GM18907 (cell line): ENCODE results near the gene RMRP.
"Not testable (repeated sequence)": the region's sequence is repeated elsewhere in the genome, so short reads cannot be mapped to it uniquely, and the experiment has no call there.

ENCODE experiments used
- ATAC-seq: cut with Tn5 transposase; IDR thresholded peaks from one replicate; pipeline ENCODE4 v1.9.1; 2021; ENCODE audit warnings: mild to moderate bottlenecking, moderate library complexity; ENCODE audit not compliant: unreplicated experiment

Gene RMRP

DNA sequence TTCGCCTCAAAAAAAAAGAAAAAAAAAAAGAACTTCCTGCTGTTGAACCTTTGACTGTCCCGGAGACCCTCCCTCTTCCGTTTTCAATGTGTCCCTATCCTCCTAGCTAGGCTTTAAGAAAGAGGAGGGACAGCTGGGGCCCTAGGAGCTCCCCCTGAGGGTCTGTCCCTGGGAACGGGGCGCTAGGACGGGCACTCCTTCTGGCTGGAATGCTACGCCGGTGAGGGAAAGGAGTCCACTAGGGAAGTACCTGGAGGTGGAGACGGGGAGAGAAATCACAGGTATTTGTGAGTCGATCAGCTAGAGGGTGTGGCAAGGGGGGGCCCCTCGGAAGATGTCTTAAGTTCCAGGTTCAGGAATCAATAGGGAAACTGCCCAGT lies 11.7 kb downstream of the RMRP start:
- ATAC-seq: peak; percentile 1

DNA sequence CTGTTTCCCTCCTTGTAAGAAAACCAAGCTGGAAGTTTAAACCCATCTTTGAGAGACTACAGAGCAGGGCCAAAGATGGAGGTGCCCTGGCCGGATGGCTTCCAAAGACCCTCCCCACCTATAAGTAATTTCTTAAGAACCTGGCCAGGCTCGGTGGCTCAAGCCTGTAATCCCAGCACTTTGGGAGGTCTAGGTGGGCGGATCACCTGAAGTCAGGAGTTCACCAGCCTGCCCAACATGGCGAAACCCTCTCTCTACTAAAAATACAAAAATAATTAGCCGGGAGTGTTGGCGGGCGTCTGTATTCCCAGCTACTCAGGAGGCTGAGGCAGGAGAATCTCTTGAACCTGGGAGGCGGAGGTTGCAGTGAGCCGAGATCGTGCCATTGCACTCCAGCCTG lies 12.1 kb downstream of the RMRP start:
- ATAC-seq: not testable (repeated sequence)

DNA sequence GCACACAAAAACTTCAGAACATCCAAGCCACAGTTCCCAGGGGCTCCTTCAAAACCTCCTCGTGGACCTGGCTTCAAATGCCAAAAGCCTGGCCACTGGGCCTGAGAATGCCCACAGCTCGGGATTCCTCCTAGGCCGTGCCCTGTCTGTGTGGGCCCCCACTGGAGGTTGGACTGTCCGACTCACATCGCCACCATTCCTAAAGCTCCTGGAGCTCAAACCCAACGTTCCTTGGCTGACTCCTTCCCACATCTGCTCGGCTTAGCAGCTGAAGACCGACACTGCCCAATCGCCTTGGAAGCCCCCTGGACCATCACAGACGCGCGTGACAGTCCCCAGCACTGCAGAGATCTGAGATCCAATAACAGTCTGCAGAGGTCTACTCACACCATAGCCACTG lies 14.8 kb downstream of the RMRP start:
- ATAC-seq: no peak

DNA sequence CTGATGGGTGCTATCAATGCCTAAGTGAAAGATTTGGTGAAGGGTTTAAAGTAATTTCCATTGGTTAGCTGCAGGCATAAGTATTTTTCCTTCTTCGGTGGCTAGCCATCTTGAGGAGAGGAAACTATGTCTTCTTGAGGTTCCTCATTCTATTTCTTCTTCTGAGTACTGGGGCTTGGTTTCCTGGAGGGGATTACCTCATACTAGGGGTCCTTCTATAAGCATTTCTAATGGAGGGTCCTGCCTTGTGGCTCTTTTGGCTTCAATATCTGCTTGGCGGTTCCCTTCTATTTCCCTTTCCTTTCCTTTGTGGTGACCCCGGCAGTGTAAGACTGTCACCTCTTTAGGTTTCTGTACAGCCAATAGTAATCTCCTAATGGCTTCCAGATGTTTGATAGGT lies 16.3 kb downstream of the RMRP start:
- ATAC-seq: not testable (repeated sequence)

DNA sequence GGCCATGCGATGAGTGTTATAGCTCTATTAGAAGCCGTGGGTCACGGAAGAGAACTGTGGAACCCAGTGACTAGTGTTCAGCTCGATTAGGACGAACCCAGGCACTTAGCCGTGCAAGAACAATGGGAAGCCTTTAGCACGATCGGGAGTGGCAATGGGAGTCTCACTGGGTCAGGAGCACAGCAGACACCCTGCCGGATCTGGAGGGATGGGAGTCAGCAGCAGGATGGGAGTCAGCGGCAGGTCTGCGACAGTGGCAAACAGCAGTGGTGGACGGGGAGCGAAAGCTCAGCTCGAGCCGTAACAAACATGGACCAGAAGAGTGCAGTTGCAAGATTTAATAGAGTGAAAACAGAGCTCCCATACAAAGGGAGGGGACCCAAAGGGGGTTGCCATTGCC lies 17.4 kb downstream of the RMRP start:
- not testable (repeated sequence) for ATAC-seq

DNA sequence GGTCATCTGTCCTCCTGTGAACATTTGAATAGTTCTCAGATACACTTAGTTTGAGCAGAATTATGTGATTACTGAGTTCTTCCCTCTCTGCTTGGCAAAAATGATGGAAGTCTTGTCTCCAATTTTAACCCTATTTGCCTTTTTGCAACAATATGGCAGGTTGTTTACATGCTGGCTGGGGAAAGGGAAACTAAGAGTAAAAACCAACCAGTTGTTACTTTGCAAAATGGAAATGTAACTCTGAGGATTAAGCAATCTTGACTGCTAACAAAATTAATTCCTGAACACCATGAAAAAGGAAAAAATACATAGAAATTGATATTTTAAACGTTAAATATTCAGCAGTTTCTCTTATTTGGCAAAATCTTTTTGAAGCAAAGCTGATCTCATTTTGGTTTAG lies 18.2 kb downstream of the RMRP start:
- no peak for ATAC-seq

DNA sequence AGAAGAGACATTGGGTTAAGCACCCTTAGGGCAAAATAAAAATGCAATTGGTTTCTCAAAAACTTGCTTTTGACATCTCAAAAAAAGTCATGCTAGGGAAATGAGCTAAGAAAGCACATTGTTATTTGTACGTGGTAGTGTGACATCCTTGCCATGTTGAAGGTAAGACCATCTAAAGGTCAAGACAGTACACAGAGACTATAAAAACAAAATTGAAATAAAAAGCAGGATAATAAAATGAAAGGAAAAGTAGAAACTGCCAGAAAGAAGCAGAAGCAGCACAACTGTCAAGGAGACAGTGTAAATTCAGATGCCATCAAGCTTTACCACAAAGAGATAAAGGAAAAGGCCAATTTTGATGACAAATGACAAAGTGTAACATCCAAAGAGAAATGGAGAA lies 18.6 kb downstream of the RMRP start:
- not testable (repeated sequence) for ATAC-seq

DNA sequence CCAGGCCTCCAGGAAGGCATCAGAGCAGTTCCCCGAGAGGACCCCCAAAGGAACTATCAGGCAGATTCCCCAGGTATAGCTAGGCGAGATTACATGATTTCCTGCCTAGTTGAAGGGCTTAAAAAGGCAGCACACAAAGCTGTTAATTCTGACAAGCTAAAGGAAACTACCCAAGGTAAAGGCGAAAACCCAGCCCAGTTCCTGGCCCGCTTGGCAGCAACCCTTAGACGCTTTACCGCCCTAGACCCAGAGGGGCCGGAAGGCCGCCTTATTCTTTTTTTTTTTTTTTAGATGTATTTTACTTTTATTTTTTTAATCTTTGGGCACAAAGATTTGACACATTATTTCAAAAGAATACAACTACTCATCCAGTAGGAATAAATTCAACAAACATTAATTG lies 19.1 kb downstream of the RMRP start:
- not testable (repeated sequence) for ATAC-seq

DNA sequence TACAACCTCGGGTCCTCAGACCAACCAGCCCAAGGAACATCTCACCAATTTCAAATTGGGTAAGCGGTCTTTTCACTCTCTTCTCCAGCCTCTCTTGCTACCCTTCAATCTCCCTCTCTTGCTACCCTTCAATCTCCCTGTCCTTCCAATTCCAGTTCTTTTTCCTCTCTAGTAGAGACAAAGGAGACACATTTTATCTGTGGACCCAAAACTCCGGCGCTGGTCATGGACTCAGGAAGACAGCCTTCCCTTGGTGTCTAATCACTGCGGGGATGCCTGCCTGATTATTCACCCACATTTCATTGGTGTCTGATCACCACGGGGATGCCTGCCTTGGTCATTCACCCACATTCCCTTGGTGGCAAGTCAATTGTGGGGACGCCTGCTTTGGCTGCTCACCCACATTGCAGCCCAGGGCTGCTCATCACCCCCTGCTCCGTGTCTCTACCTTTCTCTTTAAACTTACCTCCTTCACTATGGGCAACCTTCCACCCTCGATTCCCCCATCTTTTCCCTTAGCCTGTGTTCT lies 20.3 kb downstream of the RMRP start:
- not testable (repeated sequence) for ATAC-seq

DNA sequence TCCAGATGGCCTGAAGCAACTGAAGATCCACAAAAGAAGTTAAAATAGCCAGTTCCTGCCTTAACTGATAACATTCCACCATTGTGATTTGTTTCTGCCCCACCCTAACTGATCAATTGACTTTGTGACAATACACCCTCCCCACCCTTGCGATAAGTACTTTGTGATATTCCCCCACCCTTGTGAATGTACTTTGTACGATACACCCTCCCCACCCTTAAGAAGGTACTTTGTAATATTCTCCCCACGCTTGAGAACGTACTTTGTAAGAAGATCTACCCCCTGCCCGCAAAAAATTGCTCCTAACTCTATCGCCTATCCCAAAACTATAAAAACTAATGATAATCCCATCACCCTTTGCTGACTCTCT lies 21.0 kb downstream of the RMRP start:
- not testable (repeated sequence) for ATAC-seq

DNA sequence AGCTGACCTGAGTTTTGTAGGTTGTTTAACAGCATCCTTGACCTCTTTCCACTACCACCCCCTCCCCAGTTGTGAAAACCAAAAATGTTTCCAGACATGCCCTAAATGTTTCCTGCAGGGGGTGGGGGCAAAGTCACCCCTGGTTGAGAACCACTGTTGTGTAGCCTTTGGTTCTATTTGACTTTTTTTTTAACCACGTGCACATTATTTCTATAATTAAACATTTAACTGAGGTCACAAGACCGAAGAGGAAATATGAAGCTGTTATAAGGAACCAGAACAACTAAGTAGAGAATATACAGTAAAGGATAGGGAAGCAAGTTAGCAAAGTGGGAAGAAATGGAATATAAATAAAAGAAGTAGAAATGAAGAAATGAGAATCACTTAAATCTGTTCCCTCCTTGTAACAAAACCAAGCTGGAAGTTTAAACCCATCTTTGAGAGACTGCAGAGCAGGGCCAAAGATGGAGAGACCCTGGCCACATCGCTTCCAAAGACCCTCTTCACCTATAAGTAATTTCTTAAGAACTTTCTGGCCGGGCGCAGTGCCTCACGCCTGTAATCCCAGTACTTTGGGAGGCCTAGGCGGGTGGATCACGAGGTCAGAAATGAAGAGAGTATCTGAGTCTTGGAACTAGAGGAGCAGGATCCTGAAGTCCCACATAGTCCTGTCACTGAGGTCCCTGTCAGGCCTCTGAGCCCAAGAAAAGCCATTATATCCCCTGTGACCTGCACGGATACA lies 21.5 kb downstream of the RMRP start:
- ATAC-seq: no peak

DNA sequence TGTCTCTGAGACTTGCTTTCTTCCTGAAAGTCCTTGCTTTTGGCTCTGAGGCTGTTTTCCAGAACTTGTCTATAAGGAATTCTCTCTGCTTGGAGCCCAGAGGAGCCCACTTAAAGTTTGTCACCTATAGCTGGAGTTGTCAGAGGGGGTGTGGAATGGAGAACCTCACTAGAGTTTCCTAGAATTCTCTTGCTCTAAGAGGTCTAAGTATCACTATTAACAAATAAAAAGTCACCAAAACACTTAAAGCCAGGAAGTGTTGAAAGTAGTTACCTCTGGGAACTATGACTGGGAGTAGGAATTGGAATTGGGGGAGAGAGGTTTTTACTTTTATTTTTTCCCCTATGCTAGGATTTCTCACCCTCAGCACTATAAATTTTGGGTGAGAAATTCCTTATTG lies 22.1 kb downstream of the RMRP start:
- no peak for ATAC-seq

DNA sequence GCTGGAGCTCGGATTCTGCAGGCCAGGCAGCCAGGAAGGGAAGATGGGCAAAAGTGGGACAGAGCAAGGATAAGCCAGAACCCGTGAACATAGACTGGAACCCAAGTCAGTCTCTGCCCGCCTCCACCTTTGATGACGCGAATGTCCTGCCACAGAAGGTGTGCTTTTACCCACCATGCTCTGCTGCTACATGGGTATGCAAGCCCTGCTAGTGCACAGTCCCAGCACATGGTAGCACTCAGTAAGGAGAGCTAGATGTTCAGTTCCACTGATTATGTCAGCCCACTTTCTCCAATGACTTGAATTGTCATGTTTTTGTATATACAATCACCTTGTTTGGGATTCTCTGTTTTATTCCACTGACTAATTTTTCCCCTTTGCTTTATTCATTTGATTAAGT lies 28.2 kb downstream of the RMRP start:
- ATAC-seq: no peak

DNA sequence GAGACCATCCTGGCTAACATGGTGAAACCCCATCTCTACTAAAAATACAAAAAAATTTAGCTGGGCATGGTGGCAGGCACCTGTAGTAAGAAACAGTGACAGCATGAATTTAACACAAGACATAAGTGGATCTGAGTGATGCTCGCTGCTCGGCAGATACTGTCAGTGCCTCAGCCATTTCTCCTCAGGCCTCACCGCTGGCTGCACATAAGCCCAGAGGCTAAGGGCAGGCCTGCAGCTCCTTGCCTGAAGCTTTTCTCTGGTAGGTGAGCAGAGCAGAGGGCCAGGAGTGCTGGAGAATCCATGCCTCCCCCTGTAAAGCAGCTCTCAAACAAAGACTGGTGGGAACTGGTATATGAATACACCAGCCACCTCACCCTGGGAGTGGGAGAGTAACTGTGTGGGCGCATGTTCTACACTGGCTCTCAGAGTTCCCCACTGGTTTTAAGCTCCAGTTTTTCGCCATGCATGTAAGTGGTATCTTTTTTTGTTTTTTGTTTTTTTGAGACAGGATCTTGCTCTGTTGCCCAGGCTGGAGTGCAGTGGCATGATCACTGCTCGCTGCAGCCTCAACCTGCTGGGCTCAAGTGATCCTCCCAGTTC lies 29.3 kb downstream of the RMRP start:
- ATAC-seq: no peak

DNA sequence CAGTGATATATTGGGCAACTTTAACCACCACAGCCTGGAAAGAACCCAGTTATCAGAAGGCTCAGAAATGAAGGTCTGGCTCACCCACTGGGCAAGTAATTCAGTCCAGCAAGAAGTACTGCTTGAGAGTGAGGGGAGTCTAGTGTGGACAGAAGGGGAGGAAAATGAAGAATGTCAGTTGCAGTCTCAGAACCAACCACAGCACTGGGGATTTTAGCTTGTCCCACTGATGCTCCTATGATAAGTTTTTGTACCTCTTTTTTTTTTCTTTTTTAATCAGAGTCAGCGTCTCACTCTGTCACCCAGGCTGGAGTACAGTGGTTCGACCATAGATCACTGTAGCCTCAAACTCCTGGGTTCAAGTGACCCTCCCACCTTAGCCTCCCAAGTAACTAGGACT lies 30.2 kb downstream of the RMRP start:
- no peak for ATAC-seq

DNA sequence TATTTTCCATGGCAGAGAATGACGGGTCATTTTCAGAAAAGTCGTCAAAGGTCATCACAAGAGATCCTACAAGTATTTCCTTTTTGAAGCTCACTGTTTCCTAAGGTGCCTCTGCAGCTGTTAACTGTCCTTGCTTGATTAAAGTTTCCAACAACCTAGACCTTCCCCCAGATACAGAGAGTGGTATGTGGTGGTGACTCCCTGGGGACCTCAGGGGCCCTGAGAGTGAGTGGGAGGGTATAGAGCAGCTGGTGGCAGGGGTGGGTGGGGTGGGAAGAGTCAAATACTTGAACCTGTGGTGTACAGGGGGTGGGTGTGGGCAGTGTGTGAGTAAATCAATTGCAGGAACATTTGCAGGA lies 38.0 kb downstream of the RMRP start:
- peak; percentile 64 for ATAC-seq

DNA sequence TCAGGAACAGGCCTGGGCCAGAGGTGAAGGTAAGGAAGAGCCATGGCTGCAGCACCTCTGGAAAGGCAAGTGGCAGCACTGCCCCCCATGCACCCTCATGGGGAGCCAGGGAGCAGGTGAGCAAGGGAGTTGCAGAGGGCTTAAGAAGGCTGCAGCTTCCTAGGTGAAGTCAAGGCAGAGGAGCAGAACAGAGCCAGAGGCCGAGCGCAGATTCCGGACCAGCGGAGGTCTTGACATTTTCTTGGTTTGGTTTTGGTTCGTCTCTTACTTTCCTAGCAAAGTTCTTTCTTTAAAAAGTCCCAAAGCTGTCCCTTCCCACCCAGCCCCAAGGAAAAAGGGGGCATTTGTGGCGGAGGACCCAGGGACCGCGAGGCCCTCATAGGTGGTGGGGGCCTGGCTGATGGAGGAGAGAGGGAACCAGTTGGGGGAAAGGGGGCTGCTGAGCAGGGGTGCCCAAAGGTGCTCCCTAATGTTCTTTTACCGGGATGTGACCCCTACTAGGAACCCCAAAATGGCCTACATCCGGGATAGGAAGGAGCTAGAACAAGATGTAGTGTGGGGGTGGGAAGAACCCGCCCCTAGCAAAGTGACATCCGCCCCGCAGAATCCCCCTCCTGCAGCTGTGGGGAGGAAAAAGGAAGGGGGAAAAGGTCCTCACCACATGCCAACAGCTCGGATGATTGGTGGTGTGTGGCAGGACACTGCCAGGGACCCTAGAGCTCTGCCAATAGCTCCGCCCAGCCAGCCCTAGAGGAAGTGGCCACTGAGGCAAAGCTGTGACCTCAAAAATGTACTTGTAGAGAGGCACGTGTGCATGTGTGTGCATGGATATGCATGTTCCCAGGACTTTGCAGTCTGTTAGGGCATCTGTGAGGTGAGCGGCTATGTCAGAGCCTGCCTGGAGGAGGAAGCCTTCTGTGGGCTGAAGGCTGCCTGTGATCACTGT lies 38.7 kb downstream of the RMRP start:
- peak; percentile 71 for ATAC-seq

DNA sequence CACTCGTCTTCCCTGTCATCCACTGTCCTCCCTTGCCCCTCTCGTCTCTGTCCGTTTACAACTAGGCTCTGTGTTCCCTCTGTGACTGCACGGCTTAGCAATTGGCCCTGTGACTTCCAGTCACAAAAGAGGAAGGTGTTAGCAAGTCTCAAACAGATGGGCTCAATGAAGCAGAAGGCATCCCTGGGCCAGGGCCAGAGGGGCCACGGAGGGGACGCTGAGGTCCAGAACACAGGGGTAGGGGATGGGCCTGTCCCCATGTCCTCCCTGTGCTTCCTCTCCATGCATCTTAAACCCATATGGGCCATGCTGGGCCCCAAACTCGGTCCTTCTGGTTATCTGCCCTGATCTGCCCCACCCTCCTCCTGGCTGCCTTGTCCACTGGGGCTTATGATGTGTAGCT lies 39.5 kb downstream of the RMRP start, which contains the start of gene CD72:
Gene CD72, minus strand, starts transcription at position 89 of the 403 bp plus-strand sequence. CDS start 110 bp downstream, outside the sequence.
- no peak for ATAC-seq

DNA sequence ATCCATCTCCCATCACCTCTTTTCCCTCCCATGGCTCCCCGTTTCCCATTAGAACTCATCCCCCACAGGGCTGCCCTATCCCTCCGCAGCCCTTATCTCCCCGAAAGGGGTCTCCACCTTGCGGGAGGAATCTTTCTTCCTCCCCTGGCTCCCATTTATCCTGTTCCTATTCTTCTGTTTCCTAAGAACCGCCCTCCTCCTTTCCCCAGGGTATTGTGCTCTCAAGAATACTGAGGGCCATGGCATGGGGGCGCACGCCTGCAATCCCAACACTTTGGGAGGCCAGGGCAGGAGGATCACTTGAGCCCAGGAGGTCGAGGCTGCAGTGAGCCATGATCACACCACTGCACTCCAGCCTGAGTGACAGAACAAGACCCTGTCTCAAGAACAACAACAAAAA lies 40.3 kb downstream of the RMRP start:
- ATAC-seq: no peak

DNA sequence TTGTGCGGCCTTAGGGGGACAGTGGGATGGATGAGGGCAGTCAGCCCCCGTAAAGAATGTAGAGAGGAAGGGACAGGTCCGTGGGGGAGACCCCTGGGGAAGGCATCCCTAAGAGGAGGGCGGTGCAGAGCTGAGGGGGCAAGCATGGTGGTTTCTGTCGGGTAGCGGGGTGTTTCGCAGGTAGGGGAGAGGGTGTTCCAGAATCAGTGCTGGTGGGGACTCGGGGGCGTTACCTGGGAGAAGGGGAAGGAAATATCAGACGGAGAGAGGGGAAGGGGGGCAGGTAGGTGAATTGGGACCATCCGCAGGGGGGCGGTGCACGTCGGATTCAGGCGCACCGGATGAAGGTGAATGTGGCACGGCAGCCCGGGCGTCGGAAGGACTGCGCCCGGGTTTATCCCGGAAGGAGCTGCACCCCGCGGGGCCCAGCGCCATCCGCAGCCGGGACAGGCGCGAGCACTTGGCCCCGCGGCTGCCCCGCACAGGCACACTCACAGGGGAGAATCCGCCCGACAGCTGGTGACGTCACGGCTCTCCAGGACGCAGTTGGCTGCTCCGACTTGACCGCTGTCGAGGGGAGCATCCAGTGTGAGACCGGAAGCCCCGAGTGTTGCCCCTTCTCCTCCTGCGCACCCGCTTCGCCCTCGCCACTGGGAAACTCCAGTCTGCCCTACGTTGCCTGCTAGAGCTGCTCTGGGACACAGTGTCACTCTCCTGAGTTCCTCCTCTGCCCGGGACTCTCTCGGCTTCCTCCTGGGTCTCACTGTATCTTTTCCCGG lies 40.9 kb downstream of the RMRP start:
- no peak for ATAC-seq
